Sigmoid colon (tissue), 7 donors: ENCODE results near the gene GLG1. TPM values are rescaled to one million over a fixed set of nuclear protein-coding genes. Genes with fewer than 3 reads are reported as not detected.

Experiments used
- DNase-seq: peaks from one replicate; pipeline ENCODE4 v3.0.0-alpha.2; 2019
- H3K27ac ChIP-seq, 4 donors: fragments of 200-600 bp; sonication (generic); one replicate each; pipeline ENCODE4 v1.5.1; 2016 to 2019; ENCODE audit warnings: mild to moderate bottlenecking in 1 of 4
- H3K27me3 ChIP-seq, 3 donors: fragments of 200-600 bp; sonication (generic); one replicate each; pipeline ENCODE4 v1.5.1; 2019; ENCODE audit warnings: mild to moderate bottlenecking in 1 of 3
- H3K36me3 ChIP-seq, 4 donors: fragments of 200-600 bp; sonication (generic); one replicate each; pipeline ENCODE4 v1.5.1; 2016 to 2019
- H3K4me1 ChIP-seq, 4 donors: fragments of 200-600 bp; sonication (generic); one replicate each; pipeline ENCODE4 v1.5.1; 2017 to 2019
- H3K4me3 ChIP-seq, 4 donors: fragments of 200-600 bp; sonication (generic); one replicate each; pipeline ENCODE4 v1.5.1; 2017 to 2019; ENCODE audit warnings: mild to moderate bottlenecking in 2 of 4, moderate library complexity in 1 of 4
- H3K9me3 ChIP-seq, 4 donors: fragments of 200-600 bp in 3 of 4; sonication (generic) in 3 of 4; one replicate each; pipeline versions ENCODE4 v1.5.1 to v1.6.1; 2013 to 2019
- EP300 ChIP-seq, 4 donors: sonication (generic); formaldehyde crosslinking; IDR thresholded peaks; one replicate each; pipeline ENCODE4 v1.6.1; 2017; ENCODE audit warnings: antibody characterized with exemption in 4 of 4
- POLR2A ChIP-seq, 2 donors: fragments of 450-650 bp; IDR thresholded peaks; one replicate each; pipeline ENCODE4 v1.6.1; 2016; ENCODE audit warnings: antibody characterized with exemption in 2 of 2, mild to moderate bottlenecking in 2 of 2, moderate library complexity in 2 of 2
- POLR2AphosphoS5 ChIP-seq, 4 donors: sonication (generic); formaldehyde crosslinking; IDR thresholded peaks; one replicate each; pipeline ENCODE4 v1.6.1; 2017; ENCODE audit warnings: antibody characterized with exemption in 4 of 4
- WGBS, 2 donors: extraction: QIAGEN DNeasy Blood & Tissue Kit; methylation state at CpG; one replicate each; pipeline ENCODE4 v1.1.7; 2013; 5-methylcytosine and 5-hydroxymethylcytosine counted together
- intact Hi-C: fragments of 100-400 bp; cut with DNase I; formaldehyde crosslinking; loops from one replicate; pipeline ENCODE4 v1.15.1; 2023
- polyA plus RNA-seq, 3 donors: library from polyadenylated mRNA; stranded (reverse); fragments of 200-250 nt; gene quantifications; one replicate each; pipeline ENCODE4 v1.2.3, GENCODE V29; 2013
- total RNA-seq, 4 donors: library from RNA; depleted of rRNA; stranded (reverse); fragments of >200 nt; gene quantifications; one replicate each; pipeline ENCODE4 v1.1.0, GENCODE V29; 2016
- TF ChIP-seq, protein P1 (sequence below), 4 experiments: fragments of 450-650 bp in 3 of 4; fragments of 200-600 bp in 1 of 4; IDR thresholded peaks; one replicate each; pipeline ENCODE4 v1.5.1; 2016 to 2019; ENCODE audit warnings: antibody characterized with exemption in 4 of 4, mild to moderate bottlenecking in 3 of 4, moderate library complexity in 2 of 4
- donor health status: healthy with polysubstance abuse.
- donor health status: Bipolar disorder and iron deficiency.
- donor health status: healthy.

Gene GLG1
- total and polyA plus RNA-seq, 7 donors: 4.2 to 138 (median 78.7) TPM

DNA sequence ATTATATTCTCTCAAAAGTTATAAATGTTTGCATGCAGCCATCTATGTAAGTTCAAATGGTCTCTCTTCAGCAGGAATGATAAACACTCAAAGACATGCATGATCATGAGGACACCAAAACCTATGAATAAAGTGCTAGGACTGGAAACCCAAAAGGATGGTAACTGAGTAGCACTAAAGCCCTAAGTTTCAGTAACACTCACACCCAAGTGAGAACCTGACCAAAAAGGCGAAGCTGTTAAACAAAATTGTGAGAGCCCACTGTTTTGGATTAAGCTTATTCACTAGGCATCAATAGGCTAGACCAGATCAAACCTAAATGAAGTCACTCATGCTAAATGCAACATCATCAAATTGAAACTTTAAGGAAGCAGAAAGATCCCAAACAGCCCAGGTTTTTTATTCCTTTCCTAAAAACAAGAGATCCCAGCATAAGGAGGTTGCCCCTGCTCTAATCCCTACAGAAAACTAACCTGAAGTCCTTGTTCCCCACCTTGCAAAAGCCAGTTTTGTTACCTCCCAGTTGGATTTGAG is 42.4 kb downstream of the GLG1 start:
- peaks cover 0 to 53% (median 22%) of the 10 kb centered on the region in 4 donors for H3K4me1 ChIP-seq
- WGBS, 2 donors: 92 to 99% methylated on average over 1 of the region's 1 CpG
- intact Hi-C loops: no loop called here
- H3K9me3 ChIP-seq: no peaks in the 10 kb centered on the region
- no peak overlapping the region for H3K4me3 ChIP-seq
- no peak for TF ChIP-seq POLR2A (IDR thresholded peaks at IDR 0.05)
- TF ChIP-seq, protein P1, sequence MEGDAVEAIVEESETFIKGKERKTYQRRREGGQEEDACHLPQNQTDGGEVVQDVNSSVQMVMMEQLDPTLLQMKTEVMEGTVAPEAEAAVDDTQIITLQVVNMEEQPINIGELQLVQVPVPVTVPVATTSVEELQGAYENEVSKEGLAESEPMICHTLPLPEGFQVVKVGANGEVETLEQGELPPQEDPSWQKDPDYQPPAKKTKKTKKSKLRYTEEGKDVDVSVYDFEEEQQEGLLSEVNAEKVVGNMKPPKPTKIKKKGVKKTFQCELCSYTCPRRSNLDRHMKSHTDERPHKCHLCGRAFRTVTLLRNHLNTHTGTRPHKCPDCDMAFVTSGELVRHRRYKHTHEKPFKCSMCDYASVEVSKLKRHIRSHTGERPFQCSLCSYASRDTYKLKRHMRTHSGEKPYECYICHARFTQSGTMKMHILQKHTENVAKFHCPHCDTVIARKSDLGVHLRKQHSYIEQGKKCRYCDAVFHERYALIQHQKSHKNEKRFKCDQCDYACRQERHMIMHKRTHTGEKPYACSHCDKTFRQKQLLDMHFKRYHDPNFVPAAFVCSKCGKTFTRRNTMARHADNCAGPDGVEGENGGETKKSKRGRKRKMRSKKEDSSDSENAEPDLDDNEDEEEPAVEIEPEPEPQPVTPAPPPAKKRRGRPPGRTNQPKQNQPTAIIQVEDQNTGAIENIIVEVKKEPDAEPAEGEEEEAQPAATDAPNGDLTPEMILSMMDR (IDR thresholded peaks at IDR 0.05): no peak
- no peak for TF ChIP-seq EP300 (IDR thresholded peaks at IDR 0.05)
- TF ChIP-seq POLR2AphosphoS5 (IDR thresholded peaks at IDR 0.05): no peak
- no peaks in the 10 kb centered on the region for H3K36me3 ChIP-seq
- H3K27me3 ChIP-seq: no peaks in the 10 kb centered on the region
- H3K27ac ChIP-seq: no peak overlapping the region
- no peak for DNase-seq

DNA sequence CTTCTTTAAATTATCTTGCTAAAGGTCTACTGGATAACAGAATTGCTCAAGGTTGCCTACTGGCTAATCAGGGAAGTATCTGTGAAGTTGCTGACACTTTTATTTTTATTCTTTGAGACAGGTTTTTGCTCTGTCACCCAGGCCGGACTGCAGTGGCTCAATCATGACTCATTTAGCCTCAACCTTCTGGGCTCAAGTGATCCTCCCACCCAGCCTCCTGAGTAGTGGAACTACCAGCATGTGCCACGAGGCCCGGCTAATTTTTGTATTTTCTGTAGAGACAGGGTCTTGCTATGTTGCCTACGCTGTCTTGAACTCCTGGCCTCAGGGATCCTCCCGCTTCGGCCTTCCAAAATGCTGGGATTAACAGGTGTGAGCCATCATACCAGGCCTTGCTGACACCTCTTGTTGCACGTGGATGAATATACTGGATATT is 43.1 kb downstream of the GLG1 start:
- Histone ChIP-seq H3K27me3 (no peaks in the 10 kb centered on the region), H3K36me3 (no peaks in the 10 kb centered on the region), H3K9me3 (no peaks in the 10 kb centered on the region), H3K4me1 (peaks cover 0 to 48% (median 19%) of the 10 kb centered on the region in 4 donors), H3K4me3 (no peak overlapping the region), H3K27ac (no peak overlapping the region)
- TF ChIP-seq EP300 (IDR thresholded peaks at IDR 0.05): no peak
- TF ChIP-seq, protein P1 (IDR thresholded peaks at IDR 0.05): no peak
- TF ChIP-seq POLR2A (IDR thresholded peaks at IDR 0.05): no peak
- WGBS, 2 donors: 88 to 91% methylated on average over 7 of the region's 7 CpGs
- DNase-seq: no peak
- intact Hi-C loops: no loop called here

GRCh38 chr16:74562117-74562516 is 44.8 kb downstream of the GLG1 start:
- DNase-seq: no peak
- H3K36me3 ChIP-seq: no peaks in the 10 kb centered on the region
- no peaks in the 10 kb centered on the region for H3K27me3 ChIP-seq
- H3K4me3 ChIP-seq: no peak overlapping the region
- no peaks in the 10 kb centered on the region for H3K9me3 ChIP-seq
- peaks cover 0 to 40% (median 16%) of the 10 kb centered on the region in 4 donors for H3K4me1 ChIP-seq
- intact Hi-C loops: no loop called here
- 94% methylated on average over 1 of the region's 1 CpG for WGBS, 2 donors
- no peak overlapping the region for H3K27ac ChIP-seq
- no peak for TF ChIP-seq POLR2AphosphoS5 (IDR thresholded peaks at IDR 0.05)
- no peak for TF ChIP-seq EP300 (IDR thresholded peaks at IDR 0.05)
- TF ChIP-seq, protein P1 (IDR thresholded peaks at IDR 0.05): no peak
- TF ChIP-seq POLR2A (IDR thresholded peaks at IDR 0.05): no peak

DNA sequence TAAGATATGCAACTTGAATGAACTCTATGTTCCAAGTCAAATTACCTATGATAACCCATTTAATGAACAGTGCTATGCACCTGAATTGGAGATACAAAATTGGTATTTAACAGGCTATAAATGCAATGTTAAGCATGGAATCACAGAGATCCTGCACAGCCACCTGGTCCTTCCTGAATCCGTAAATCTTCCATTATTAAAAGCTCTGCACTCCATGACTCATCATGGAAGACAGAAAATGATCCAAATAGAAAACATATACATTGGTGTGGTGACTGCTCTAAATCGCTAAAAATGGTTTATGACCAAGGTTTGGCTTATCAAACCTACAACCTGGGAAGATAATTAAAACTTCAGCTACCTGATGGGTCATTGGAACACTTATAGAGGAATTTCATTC is 45.3 kb downstream of the GLG1 start:
- H3K36me3 ChIP-seq: no peaks in the 10 kb centered on the region
- DNase-seq: no peak
- H3K4me1 ChIP-seq: peaks cover 0 to 36% (median 14%) of the 10 kb centered on the region in 4 donors
- TF ChIP-seq EP300 (IDR thresholded peaks at IDR 0.05) (no peak), POLR2AphosphoS5 (IDR thresholded peaks at IDR 0.05) (no peak), POLR2A (IDR thresholded peaks at IDR 0.05) (no peak)
- TF ChIP-seq, protein P1 (IDR thresholded peaks at IDR 0.05): no peak
- H3K27me3 ChIP-seq: no peaks in the 10 kb centered on the region
- H3K27ac ChIP-seq: no peak overlapping the region
- intact Hi-C loops: no loop called here
- no peak overlapping the region for H3K4me3 ChIP-seq
- H3K9me3 ChIP-seq: no peaks in the 10 kb centered on the region
- WGBS, 2 donors: 57 to 86% methylated on average over 2 of the region's 2 CpGs

GRCh38 chr16:74560912-74561311 is 46.0 kb downstream of the GLG1 start:
- H3K27ac ChIP-seq: no peak overlapping the region
- no peaks in the 10 kb centered on the region for H3K27me3 ChIP-seq
- 87 to 96% methylated on average over 3 of the region's 3 CpGs for WGBS, 2 donors
- peaks cover 0 to 28% (median 10%) of the 10 kb centered on the region in 4 donors for H3K4me1 ChIP-seq
- TF ChIP-seq POLR2AphosphoS5 (IDR thresholded peaks at IDR 0.05) (no peak), POLR2A (IDR thresholded peaks at IDR 0.05) (no peak), EP300 (IDR thresholded peaks at IDR 0.05) (no peak)
- TF ChIP-seq, protein P1 (IDR thresholded peaks at IDR 0.05): no peak
- no peak overlapping the region for H3K4me3 ChIP-seq
- no peaks in the 10 kb centered on the region for H3K9me3 ChIP-seq
- no peak for DNase-seq
- intact Hi-C loops: no loop called here
- H3K36me3 ChIP-seq: no peaks in the 10 kb centered on the region
